ENCODE measurements around the gene ACTN3.

DNA sequence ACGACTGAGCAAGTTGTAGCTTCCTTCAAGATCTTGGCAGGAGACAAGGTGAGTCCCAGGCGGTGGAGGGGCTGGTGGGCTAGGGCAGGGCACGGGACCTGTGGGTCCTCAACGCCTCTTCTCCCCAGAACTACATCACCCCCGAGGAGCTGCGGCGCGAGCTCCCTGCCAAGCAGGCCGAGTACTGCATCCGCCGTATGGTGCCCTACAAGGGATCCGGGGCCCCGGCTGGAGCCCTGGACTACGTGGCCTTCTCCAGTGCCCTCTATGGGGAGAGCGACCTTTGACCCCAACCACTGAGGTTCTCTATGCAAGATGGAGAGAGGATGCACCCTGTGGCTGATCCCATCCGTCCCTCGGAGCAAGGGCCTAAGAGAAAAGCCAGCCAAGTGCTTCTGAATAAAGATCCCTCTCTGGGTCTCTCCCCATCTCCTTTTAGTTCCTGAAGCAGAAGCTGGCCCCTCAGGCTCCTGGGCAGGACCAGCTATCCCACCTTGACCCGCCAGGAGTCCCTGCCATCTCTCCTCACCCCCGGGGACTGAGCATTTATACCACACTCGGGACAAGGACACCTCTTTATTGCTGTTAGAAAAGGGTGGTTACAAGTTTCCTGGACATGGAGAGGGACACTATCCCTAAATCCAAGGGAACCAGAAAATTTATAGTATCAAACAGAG is 16.3 kb downstream of the ACTN3 start:
- no peak for TF ChIP-seq CTCF (IDR thresholded peaks at IDR 0.05; ENCODE audit: poor library complexity)
- no peak for TF ChIP-seq EZH2 (IDR thresholded peaks at IDR 0.05; ENCODE audit: borderline replicate concordance)
- TF ChIP-seq EZH2phosphoT487 (IDR thresholded peaks at IDR 0.05; ENCODE audit: low read depth, severe bottlenecking, unreplicated experiment): no peak

All from hepatocyte (in vitro differentiated cells).